ENCODE measurements around the gene RFLNA.

DNA sequence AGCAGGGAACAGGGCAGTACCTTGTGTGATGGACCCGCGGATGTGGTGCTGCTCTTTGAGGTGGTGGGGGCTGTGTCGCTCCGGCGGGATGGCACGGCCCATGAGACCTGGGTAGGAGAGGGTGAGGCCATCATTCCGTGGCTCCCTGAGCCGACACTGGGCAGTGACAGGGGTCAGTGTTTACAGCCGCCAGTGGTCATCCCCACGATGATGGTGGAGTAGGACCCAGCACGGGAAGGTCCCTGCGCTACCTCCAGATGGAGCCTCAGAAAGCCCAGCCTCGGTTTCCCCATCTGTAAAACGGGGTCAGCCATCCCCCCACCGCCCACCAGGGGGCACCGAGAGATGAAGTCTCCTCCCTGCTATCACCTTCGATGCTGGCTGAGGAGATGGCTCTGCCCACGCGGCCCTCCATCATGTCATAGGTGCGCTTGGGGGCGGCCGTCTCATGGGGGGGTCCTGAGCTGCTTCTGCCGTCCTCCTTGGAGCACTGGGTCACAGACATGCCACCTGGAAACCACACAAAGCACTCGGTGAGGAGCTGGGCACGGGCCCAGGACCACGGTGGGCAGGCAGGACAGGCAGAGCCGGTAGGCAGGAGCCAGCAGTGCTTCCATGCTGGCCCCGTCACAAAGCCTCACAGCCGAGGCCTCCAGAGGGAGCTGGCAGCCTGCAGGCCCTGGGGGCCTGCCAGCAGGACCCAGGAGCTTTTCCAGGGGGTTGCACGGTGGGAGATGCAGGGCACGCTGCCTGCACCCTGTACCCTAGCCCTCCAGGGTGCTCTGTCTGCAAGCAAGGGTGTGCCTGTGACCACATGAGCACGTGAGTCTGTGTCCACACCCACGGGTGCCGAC lies 53.1 kb downstream of the RFLNA start:
- TF ChIP-seq, protein P1, sequence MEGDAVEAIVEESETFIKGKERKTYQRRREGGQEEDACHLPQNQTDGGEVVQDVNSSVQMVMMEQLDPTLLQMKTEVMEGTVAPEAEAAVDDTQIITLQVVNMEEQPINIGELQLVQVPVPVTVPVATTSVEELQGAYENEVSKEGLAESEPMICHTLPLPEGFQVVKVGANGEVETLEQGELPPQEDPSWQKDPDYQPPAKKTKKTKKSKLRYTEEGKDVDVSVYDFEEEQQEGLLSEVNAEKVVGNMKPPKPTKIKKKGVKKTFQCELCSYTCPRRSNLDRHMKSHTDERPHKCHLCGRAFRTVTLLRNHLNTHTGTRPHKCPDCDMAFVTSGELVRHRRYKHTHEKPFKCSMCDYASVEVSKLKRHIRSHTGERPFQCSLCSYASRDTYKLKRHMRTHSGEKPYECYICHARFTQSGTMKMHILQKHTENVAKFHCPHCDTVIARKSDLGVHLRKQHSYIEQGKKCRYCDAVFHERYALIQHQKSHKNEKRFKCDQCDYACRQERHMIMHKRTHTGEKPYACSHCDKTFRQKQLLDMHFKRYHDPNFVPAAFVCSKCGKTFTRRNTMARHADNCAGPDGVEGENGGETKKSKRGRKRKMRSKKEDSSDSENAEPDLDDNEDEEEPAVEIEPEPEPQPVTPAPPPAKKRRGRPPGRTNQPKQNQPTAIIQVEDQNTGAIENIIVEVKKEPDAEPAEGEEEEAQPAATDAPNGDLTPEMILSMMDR (conservative IDR thresholded peaks at IDR 0.05; ENCODE audit: low read length) = peak; percentile 71
- no peak for TF ChIP-seq EZH2phosphoT487 (IDR thresholded peaks at IDR 0.05; ENCODE audit: borderline replicate concordance)
